MG63 (cell line): ENCODE results near the gene NTN1. TPM values are rescaled to one million over a fixed set of nuclear protein-coding genes. Genes with fewer than 3 reads are reported as not detected.
"Not testable (repeated sequence)": the region's sequence is repeated elsewhere in the genome, so short reads cannot be mapped to it uniquely, and the experiment has no call there.

Source experiments
- DNase-seq: peaks from one replicate; pipeline ENCODE4 v3.0.0-alpha.2; 2020
- H3K27me3 ChIP-seq: fragments of 250-450 bp; sonication (Bioruptor Pico); 2 replicates; pipeline ENCODE4 v1.5.1; 2020; ENCODE audit warnings: mild to moderate bottlenecking, moderate library complexity
- H3K36me3 ChIP-seq: fragments of 250-450 bp; sonication (Bioruptor Pico); 2 replicates; pipeline ENCODE4 v1.5.1; 2020; ENCODE audit warnings: mild to moderate bottlenecking, moderate library complexity
- H3K4me3 ChIP-seq: fragments of 250-450 bp; sonication (Bioruptor Pico); 2 replicates; pipeline ENCODE4 v1.5.1; 2020; ENCODE audit warnings: mild to moderate bottlenecking, moderate library complexity
- H3K9me3 ChIP-seq: fragments of 250-450 bp; sonication (Bioruptor Pico); 2 replicates; pipeline ENCODE4 v1.5.1; 2020; ENCODE audit warnings: mild to moderate bottlenecking, moderate library complexity
- total RNA-seq: library from RNA; depleted of rRNA; stranded (reverse); fragments of >200 nt; shearing (Covaris generic); gene quantifications from 2 replicates; pipeline ENCODE4 v1.2.3, GENCODE V29; 2014; ENCODE audit warnings: low replicate concordance; rRNA removed

The NTN1 gene
- total RNA-seq, result 0.79 TPM in 1 of 2 replicates, not detected in the other

- DNase-seq, result peak; percentile 57
- H3K4me3 ChIP-seq, result peak within 1 kb of the TSS; percentile 56
- H3K9me3 ChIP-seq, result no peaks in the 10 kb centered on the region
- peaks cover 27% of the 10 kb centered on the region for H3K27me3 ChIP-seq
- H3K36me3 ChIP-seq, result no peaks in the 10 kb centered on the region
These were observed at the start of gene NTN1 for GRCh38 chr17:9021158-9021991. TSS of gene NTN1 (plus strand) at chr17:9021510. CDS start at chr17:9022374, 864 bp downstream.

- no peaks in the 10 kb centered on the region for H3K36me3 ChIP-seq
- H3K9me3 ChIP-seq, result peaks cover 4% of the 10 kb centered on the region; the same call in 1 of the 2 replicates
- no peak overlapping the region for H3K4me3 ChIP-seq
- H3K27me3 ChIP-seq, result no peaks in the 10 kb centered on the region
- no peak for DNase-seq
These were observed 46.1 kb upstream of the NTN1 start for GRCh38 chr17:8975091-8975725.

GRCh38 chr17:8976638-8977037 is 44.7 kb upstream of the NTN1 start:
- Histone ChIP-seq H3K27me3 (no peaks in the 10 kb centered on the region), H3K4me3 (no peak overlapping the region), H3K36me3 (no peaks in the 10 kb centered on the region), H3K9me3 (peaks cover 4% of the 10 kb centered on the region; the same call in 1 of the 2 replicates)
- no peak for DNase-seq

- Histone ChIP-seq H3K27me3 (peaks cover 2% of the 10 kb centered on the region; the same call in 1 of the 2 replicates), H3K4me3 (no peak overlapping the region), H3K36me3 (no peaks in the 10 kb centered on the region), H3K9me3 (no peaks in the 10 kb centered on the region)
- DNase-seq, result no peak
These were observed 41.6 kb upstream of the NTN1 start for GRCh38 chr17:8979715-8980114.

- H3K27me3 ChIP-seq, result peaks cover 2% of the 10 kb centered on the region; the same call in 1 of the 2 replicates
- peaks cover 5% of the 10 kb centered on the region; the same call in 1 of the 2 replicates for H3K9me3 ChIP-seq
- no peaks in the 10 kb centered on the region for H3K36me3 ChIP-seq
- DNase-seq, result no peak
- H3K4me3 ChIP-seq, result no peak overlapping the region
These were observed 39.9 kb upstream of the NTN1 start for GRCh38 chr17:8981443-8981842.

GRCh38 chr17:8984225-8984624 is 37.1 kb upstream of the NTN1 start:
- DNase-seq, H3K27me3 ChIP-seq, H3K36me3 ChIP-seq, H3K9me3 ChIP-seq, H3K4me3 ChIP-seq: not testable (repeated sequence)

- no peaks in the 10 kb centered on the region for H3K36me3 ChIP-seq
These were observed 36.1 kb upstream of the NTN1 start for GRCh38 chr17:8985054-8985701.

GRCh38 chr17:8986295-8986694 is 35.0 kb upstream of the NTN1 start:
- DNase-seq, result no peak
- peaks cover 5% of the 10 kb centered on the region; the same call in 1 of the 2 replicates for H3K9me3 ChIP-seq
- H3K27me3 ChIP-seq, result peaks cover 2% of the 10 kb centered on the region; the same call in 1 of the 2 replicates
- no peaks in the 10 kb centered on the region for H3K36me3 ChIP-seq
- H3K4me3 ChIP-seq, result no peak overlapping the region

More at GRCh38 chr17:8985054-8985701, 36.1 kb upstream of the NTN1 start:
- peaks cover 2% of the 10 kb centered on the region; the same call in 1 of the 2 replicates for H3K27me3 ChIP-seq
- H3K9me3 ChIP-seq, result peaks cover 5% of the 10 kb centered on the region; the same call in 1 of the 2 replicates
- no peak for DNase-seq
- H3K4me3 ChIP-seq, result no peak overlapping the region

GRCh38 chr17:8988263-8988935 is 32.9 kb upstream of the NTN1 start:
- not testable (repeated sequence) for H3K4me3 ChIP-seq, DNase-seq, H3K27me3 ChIP-seq

GRCh38 chr17:8991514-8992285 is 29.6 kb upstream of the NTN1 start:
- Histone ChIP-seq H3K36me3 (no peaks in the 10 kb centered on the region), H3K4me3 (no peak overlapping the region), H3K27me3 (0 out of 2 replicates have a peak, but pooled peaks cover 4% of the 10 kb centered on the region), H3K9me3 (no peaks in the 10 kb centered on the region)
- peak; percentile 48 for DNase-seq

More at GRCh38 chr17:8988263-8988935, 32.9 kb upstream of the NTN1 start:
- H3K36me3 ChIP-seq, H3K9me3 ChIP-seq: not testable (repeated sequence)

- peak; percentile 64 for DNase-seq
- H3K9me3 ChIP-seq, result no peaks in the 10 kb centered on the region
- peaks cover 7% of the 10 kb centered on the region; the same call in 1 of the 2 replicates for H3K27me3 ChIP-seq
- H3K4me3 ChIP-seq, result no peak overlapping the region
- H3K36me3 ChIP-seq, result no peaks in the 10 kb centered on the region
These were observed 27.0 kb upstream of the NTN1 start for GRCh38 chr17:8994319-8994718.

- Histone ChIP-seq H3K4me3 (no peak overlapping the region), H3K27me3 (peaks cover 11% of the 10 kb centered on the region; the same call in 1 of the 2 replicates), H3K9me3 (0 out of 2 replicates have a peak, but pooled peaks cover 4% of the 10 kb centered on the region), H3K36me3 (no peaks in the 10 kb centered on the region)
- no peak for DNase-seq
These were observed 25.6 kb upstream of the NTN1 start for GRCh38 chr17:8995711-8996110.

- peak; percentile 59 for DNase-seq
- Histone ChIP-seq H3K36me3 (no peaks in the 10 kb centered on the region), H3K4me3 (no peak overlapping the region), H3K27me3 (peaks cover 16% of the 10 kb centered on the region), H3K9me3 (0 out of 2 replicates have a peak, but pooled peaks cover 4% of the 10 kb centered on the region)
These were observed 23.2 kb upstream of the NTN1 start for GRCh38 chr17:8997994-8998628.

GRCh38 chr17:9001559-9001958 is 19.8 kb upstream of the NTN1 start:
- Histone ChIP-seq H3K27me3 (peaks cover 20% of the 10 kb centered on the region), H3K36me3 (no peaks in the 10 kb centered on the region)

GRCh38 chr17:9002227-9002605 is 19.1 kb upstream of the NTN1 start:
- Histone ChIP-seq H3K27me3 (peaks cover 20% of the 10 kb centered on the region), H3K9me3 (0 out of 2 replicates have a peak, but pooled peaks cover 4% of the 10 kb centered on the region), H3K4me3 (no peak overlapping the region), H3K36me3 (no peaks in the 10 kb centered on the region)
- no peak for DNase-seq

More at GRCh38 chr17:9001559-9001958, 19.8 kb upstream of the NTN1 start:
- DNase-seq, result no peak
- 0 out of 2 replicates have a peak, but pooled peaks cover 4% of the 10 kb centered on the region for H3K9me3 ChIP-seq
- H3K4me3 ChIP-seq, result no peak overlapping the region
